GM12878 (cell line): ENCODE data around the gene SLC19A1. TPM values are rescaled to one million over a fixed set of nuclear protein-coding genes. Genes with fewer than 3 reads are reported as not detected.
A peak's percentile ranks its signal among the peaks of the same experiment; 100 is the strongest.

ENCODE experiments used
- ATF2 ChIP-seq: IDR thresholded peaks from 2 replicates; pipeline ENCODE4 v1.6.1; 2012; ENCODE audit warnings: low read length, inconsistent platforms
- BCL3 ChIP-seq: IDR thresholded peaks from 2 replicates; pipeline ENCODE4 v1.6.1; 2011; ENCODE audit warnings: borderline replicate concordance, low read depth, mild to moderate bottlenecking, moderate library complexity, low read length; ENCODE audit not compliant: insufficient read depth, poor library complexity, severe bottlenecking
- CBFB ChIP-seq: IDR thresholded peaks from 2 replicates; pipeline ENCODE4 v1.6.1; 2016; ENCODE audit warnings: antibody characterized with exemption, low read depth
- E2F8 ChIP-seq: fragments of 450-650 bp; IDR thresholded peaks from 2 replicates; pipeline ENCODE4 v1.6.1; 2018; ENCODE audit warnings: mild to moderate bottlenecking, low read depth, moderate library complexity; ENCODE audit not compliant: partially characterized antibody
- E4F1 ChIP-seq: fragments of 450-650 bp; IDR thresholded peaks from 2 replicates; pipeline ENCODE4 v1.6.1; 2018; ENCODE audit warnings: borderline replicate concordance, mild to moderate bottlenecking; ENCODE audit not compliant: partially characterized antibody
- EED ChIP-seq: sonication (generic); IDR thresholded peaks from 2 replicates; pipeline ENCODE4 v1.6.1; 2016; ENCODE audit warnings: antibody characterized with exemption, low read depth
- EGR1 ChIP-seq, 2 experiments: IDR thresholded peaks; 1 replicate in 1 of 2; 2 replicates in 1 of 2; pipeline ENCODE4 v1.6.1; 2011 to 2012; ENCODE audit warnings: low read depth in 2 of 2, low read length in 2 of 2, borderline replicate concordance in 1 of 2, mild to moderate bottlenecking in 1 of 2, moderate library complexity in 1 of 2
- HDGF ChIP-seq: fragments of 450-650 bp; IDR thresholded peaks from 2 replicates; pipeline ENCODE4 v1.6.1; 2016; ENCODE audit warnings: antibody characterized with exemption
- IKZF1 ChIP-seq: fragments of 450-650 bp; conservative IDR thresholded peaks from 2 replicates; pipeline ENCODE4 v1.6.1; 2017; ENCODE audit warnings: antibody characterized with exemption, mild to moderate bottlenecking
- IKZF2 ChIP-seq, 2 experiments: fragments of 450-650 bp; IDR thresholded peaks; 2 replicates each; pipeline ENCODE4 v1.6.1; 2017; ENCODE audit warnings: mild to moderate bottlenecking in 2 of 2, moderate library complexity in 2 of 2
- IRF4 ChIP-seq: IDR thresholded peaks from 2 replicates; pipeline ENCODE4 v1.6.1; 2011; ENCODE audit warnings: low read depth, low read length
- JUND ChIP-seq: IDR thresholded peaks from 2 replicates; pipeline ENCODE4 v1.6.1; 2012; ENCODE audit warnings: low read depth, mild to moderate bottlenecking, low read length, improper control_type of control experiment, moderate library complexity
- LARP7 ChIP-seq: fragments of 450-650 bp; IDR thresholded peaks from 2 replicates; pipeline ENCODE4 v1.6.1; 2017; ENCODE audit warnings: mild to moderate bottlenecking
- NFYA ChIP-seq: IDR thresholded peaks from 2 replicates; pipeline ENCODE4 v1.6.1; 2011; ENCODE audit warnings: low read depth, mild to moderate bottlenecking, low read length, improper control_type of control experiment, borderline replicate concordance
- RELB ChIP-seq: fragments of 450-650 bp; IDR thresholded peaks from 2 replicates; pipeline ENCODE4 v1.6.1; 2017; ENCODE audit warnings: low read depth, mild to moderate bottlenecking, moderate library complexity
- RUNX3 ChIP-seq: IDR thresholded peaks from 2 replicates; pipeline ENCODE4 v1.6.1; 2012; ENCODE audit warnings: low read length, inconsistent platforms
- SMAD1 ChIP-seq: fragments of 450-650 bp; IDR thresholded peaks from 2 replicates; pipeline ENCODE4 v1.6.1; 2018; ENCODE audit warnings: mild to moderate bottlenecking, low read depth; ENCODE audit not compliant: partially characterized antibody
- SMARCA5 ChIP-seq: fragments of 450-650 bp; IDR thresholded peaks from 2 replicates; pipeline ENCODE4 v1.6.1; 2017; ENCODE audit warnings: mild to moderate bottlenecking
- SUPT20H ChIP-seq: IDR thresholded peaks from 2 replicates; pipeline ENCODE4 v1.6.1; 2011; ENCODE audit warnings: low read depth, mild to moderate bottlenecking, low read length, moderate library complexity, borderline replicate concordance; ENCODE audit not compliant: control insufficient read depth
- TAF1 ChIP-seq: IDR thresholded peaks from 2 replicates; pipeline ENCODE4 v1.6.1; 2011; ENCODE audit warnings: mild to moderate bottlenecking, low read depth, low read length, borderline replicate concordance
- TBL1XR1 ChIP-seq: IDR thresholded peaks from 2 replicates; pipeline ENCODE4 v1.6.1; 2012; ENCODE audit warnings: low read depth, low read length, improper control_type of control experiment
- polyA plus RNA-seq, 11 experiments: library from polyadenylated mRNA; depleted of rRNA in 4 of 11; unstranded in 6 of 11; stranded (reverse) in 5 of 11; fragments of >200 nt; fragmentation: Nextera tagmentation in 4 of 11; fragmentation: Illumina TruSeq in 1 of 11; extraction: Ambion mirVana in 4 of 11; extraction: Trizol in 1 of 11; gene quantifications; 1 replicate in 1 of 11; 2 replicates in 10 of 11; pipeline versions ENCODE4 v1.2.1 to v1.2.3, GENCODE V29; 2011 to 2016; ENCODE audit warnings: inconsistent platforms in 2 of 11, missing spikeins in 2 of 11, low read depth in 1 of 11
- total RNA-seq, 4 experiments: library from RNA; depleted of rRNA in 3 of 4; stranded (reverse); fragments of >200 nt in 3 of 4; fragmentation: Illumina TruSeq in 1 of 4; extraction: Trizol in 1 of 4; gene quantifications; 2 replicates each; pipeline versions ENCODE4 v1.2.1 to v1.2.3, GENCODE V29; 2013 to 2021

The SLC19A1 gene
- total and polyA plus RNA-seq, 10 of the 15 experiments (the other 5 are each of a cell fraction or from before 2014, with no cell fraction given): 0.42 to 49.7 (median 12.2) TPM

GRCh38 chr21:45470773-45471524, 71.3 kb downstream of the SLC19A1 start (continued):
- no peak for TF ChIP-seq BCL3
- TF ChIP-seq JUND: no peak
- no peak for TF ChIP-seq CBFB
- TF ChIP-seq EGR1 (IDR thresholded peaks at IDR 0.05; ENCODE audit: borderline replicate concordance in 1 of 2, low read depth in 2 of 2, low read length in 2 of 2): peak in 1 of 2 experiments; percentile 73; a peak in 2 of 3 replicates
- no peak for TF ChIP-seq ATF2
- no peak for TF ChIP-seq TBL1XR1
- TF ChIP-seq RUNX3: 0 out of 2 replicates have a peak, but pooled peaks have one; percentile 6
- no peak for TF ChIP-seq HDGF
- TF ChIP-seq SUPT20H: no peak
- TF ChIP-seq IRF4: no peak
- TF ChIP-seq NFYA: no peak
- no peak for TF ChIP-seq LARP7
- TF ChIP-seq E4F1: no peak
- peak; percentile 16; the same call in 1 of the 2 replicates for TF ChIP-seq IKZF1
- no peak for TF ChIP-seq SMAD1
- TF ChIP-seq TAF1: no peak
- TF ChIP-seq SMARCA5: no peak
- no peak for TF ChIP-seq EED
- TF ChIP-seq RELB: no peak
- no peak for TF ChIP-seq E2F8
- no peak for TF ChIP-seq IKZF2 (IDR thresholded peaks at IDR 0.05)
